Ectodermal cell (in vitro differentiated cells): ENCODE measurements around the gene SLIT3.

Source experiments
- H3K27ac ChIP-seq: 2 replicates; pipeline ENCODE4 v1.7.0; 2013; ENCODE audit warnings: mild to moderate bottlenecking, low read depth, low read length; ENCODE audit not compliant: insufficient read depth, poor library complexity, severe bottlenecking
- H3K27me3 ChIP-seq: 2 replicates; pipeline ENCODE4 v1.7.0; 2013; ENCODE audit warnings: mild to moderate bottlenecking, low read length; ENCODE audit not compliant: insufficient read depth, control insufficient read depth, poor library complexity, severe bottlenecking
- H3K36me3 ChIP-seq: one replicate; pipeline ENCODE4 v1.7.0; 2013; ENCODE audit warnings: low read length; ENCODE audit not compliant: control insufficient read depth, insufficient read depth
- H3K4me1 ChIP-seq: one replicate; pipeline ENCODE4 v1.7.0; 2013; ENCODE audit warnings: low read length; ENCODE audit not compliant: control insufficient read depth, insufficient read depth
- H3K4me3 ChIP-seq: 2 replicates; pipeline ENCODE4 v1.7.0; 2013; ENCODE audit warnings: low read depth, low read length, control low read depth; ENCODE audit not compliant: insufficient read depth
- H3K9me3 ChIP-seq: 2 replicates; pipeline ENCODE4 v1.7.0; 2013; ENCODE audit warnings: mild to moderate bottlenecking, low read length, moderate library complexity; ENCODE audit not compliant: control insufficient read depth
- WGBS, 2 experiments: methylation state at CpG; one replicate each; pipeline ENCODE4 v1.1.7; 2013; ENCODE audit warnings: missing lambda C conversion rate in 2 of 2; 5-methylcytosine and 5-hydroxymethylcytosine counted together

The SLIT3 gene

DNA sequence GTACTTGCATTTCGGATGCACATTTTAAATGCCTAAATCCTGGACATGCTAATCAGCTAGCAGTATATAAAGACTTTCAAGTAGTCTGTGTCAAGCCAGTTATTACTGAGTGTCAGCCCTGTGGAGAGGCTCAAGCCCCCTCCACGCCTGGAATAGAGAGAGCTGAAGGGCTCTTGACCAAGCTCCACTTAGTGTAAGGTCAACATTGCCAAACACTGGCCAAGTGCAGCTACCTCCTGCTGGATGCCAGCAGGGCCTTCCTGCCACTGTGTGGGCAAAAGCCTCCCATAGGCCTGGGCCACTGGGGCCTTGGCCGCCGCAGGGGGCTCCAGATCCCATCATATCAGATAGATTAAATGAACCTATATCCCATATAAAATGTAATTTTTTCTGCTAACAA lies 482.4 kb downstream of the SLIT3 start:
- no peak overlapping the region for H3K4me3 ChIP-seq
- peaks cover 27% of the 10 kb centered on the region for H3K4me1 ChIP-seq
- WGBS, 2 experiments = 95 to 97% methylated on average over 4 of the region's 4 CpGs
- no peak overlapping the region for H3K27ac ChIP-seq
- H3K27me3 ChIP-seq = peaks cover 4% of the 10 kb centered on the region
- no peaks in the 10 kb centered on the region for H3K9me3 ChIP-seq
- no peaks in the 10 kb centered on the region for H3K36me3 ChIP-seq

DNA sequence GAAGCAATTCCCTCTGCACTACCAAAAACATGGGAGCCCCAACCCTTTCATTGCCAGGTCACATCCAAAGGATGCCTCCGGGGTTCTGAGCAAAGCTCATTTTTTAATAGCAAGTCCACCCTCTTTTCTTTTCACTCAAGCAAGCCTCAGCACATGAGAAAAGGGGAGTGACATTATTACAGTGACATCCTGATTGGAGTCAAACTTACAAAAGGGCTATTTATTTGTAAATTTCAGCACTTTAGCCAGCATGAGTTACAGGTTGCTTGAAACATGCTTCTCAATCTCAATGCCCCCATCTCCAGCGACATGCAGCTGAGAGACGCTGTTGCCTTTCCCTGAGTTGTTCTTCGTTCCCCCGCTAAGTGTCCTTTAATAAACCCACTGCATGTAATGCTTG lies 483.3 kb downstream of the SLIT3 start:
- H3K4me3 ChIP-seq = no peak overlapping the region
- H3K27me3 ChIP-seq = no peaks in the 10 kb centered on the region
- H3K27ac ChIP-seq = no peak overlapping the region
- peaks cover 27% of the 10 kb centered on the region for H3K4me1 ChIP-seq
- 55 to 57% methylated on average over 5 of the region's 5 CpGs for WGBS, 2 experiments
- H3K9me3 ChIP-seq = no peaks in the 10 kb centered on the region
- no peaks in the 10 kb centered on the region for H3K36me3 ChIP-seq

DNA sequence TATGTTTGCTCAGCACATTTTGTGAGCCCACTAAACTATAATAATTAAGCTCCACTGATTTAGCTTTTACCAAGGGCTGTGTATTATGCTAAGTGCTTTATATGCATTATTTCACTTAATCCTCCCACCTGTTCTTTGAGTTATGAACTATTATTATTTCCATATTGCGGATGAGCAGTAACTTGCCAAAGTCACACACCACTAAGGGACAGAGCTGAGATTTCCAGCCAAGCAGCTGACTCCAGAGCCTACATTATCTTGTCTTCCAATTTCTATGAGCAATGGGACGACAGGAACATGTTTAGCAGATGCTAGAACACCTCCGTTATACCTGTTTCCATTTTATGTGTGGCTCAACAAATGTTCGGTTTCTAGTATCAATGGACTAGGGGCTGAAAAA lies 484.3 kb downstream of the SLIT3 start:
- H3K27ac ChIP-seq = no peak overlapping the region
- 93 to 96% methylated on average over 4 of the region's 4 CpGs for WGBS, 2 experiments
- no peaks in the 10 kb centered on the region for H3K27me3 ChIP-seq
- H3K9me3 ChIP-seq = no peaks in the 10 kb centered on the region
- H3K36me3 ChIP-seq = no peaks in the 10 kb centered on the region
- peaks cover 25% of the 10 kb centered on the region for H3K4me1 ChIP-seq
- H3K4me3 ChIP-seq = no peak overlapping the region

DNA sequence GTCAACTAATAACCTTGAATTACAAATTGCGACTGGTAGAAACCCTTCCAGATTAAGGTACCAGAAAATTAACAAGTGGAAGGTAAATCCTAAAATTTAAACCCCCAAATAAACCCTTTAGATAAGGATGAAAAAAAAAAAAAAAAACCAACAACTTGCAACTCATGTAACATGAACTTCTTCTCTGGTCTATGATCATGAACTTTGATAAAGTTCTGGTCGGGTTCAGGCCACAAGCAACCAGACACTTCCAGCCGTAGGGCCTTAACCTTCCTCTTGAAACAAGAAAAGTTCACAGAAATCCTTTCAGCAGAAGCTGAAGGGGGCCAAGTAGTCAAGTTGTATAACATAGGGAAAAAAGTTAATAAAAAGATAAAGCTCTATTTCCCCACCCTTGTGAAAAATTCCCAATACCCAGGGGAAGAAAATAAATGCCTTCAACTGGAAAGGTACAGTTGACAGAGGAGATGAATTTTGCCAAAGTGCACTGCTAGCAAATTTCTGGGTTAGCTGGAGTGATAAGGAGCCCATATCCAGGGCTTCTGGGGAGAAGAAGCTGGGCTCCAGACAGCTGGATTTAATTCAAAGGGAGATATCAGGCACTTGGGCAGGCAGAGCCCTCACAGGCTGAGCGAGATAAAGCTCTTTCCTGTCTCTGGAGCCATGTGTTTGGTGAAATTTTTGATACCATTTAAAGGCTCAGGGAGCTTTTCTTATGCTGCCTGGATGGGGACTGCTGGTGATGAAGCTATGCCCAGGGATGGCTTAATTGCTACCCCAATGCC lies 487.6 kb downstream of the SLIT3 start:
- Histone ChIP-seq H3K4me3 (no peak overlapping the region), H3K27ac (no peak overlapping the region), H3K36me3 (no peaks in the 10 kb centered on the region), H3K9me3 (no peaks in the 10 kb centered on the region), H3K4me1 (no peaks in the 10 kb centered on the region), H3K27me3 (no peaks in the 10 kb centered on the region)
- 74 to 82% methylated on average over 4 of the region's 4 CpGs for WGBS, 2 experiments

DNA sequence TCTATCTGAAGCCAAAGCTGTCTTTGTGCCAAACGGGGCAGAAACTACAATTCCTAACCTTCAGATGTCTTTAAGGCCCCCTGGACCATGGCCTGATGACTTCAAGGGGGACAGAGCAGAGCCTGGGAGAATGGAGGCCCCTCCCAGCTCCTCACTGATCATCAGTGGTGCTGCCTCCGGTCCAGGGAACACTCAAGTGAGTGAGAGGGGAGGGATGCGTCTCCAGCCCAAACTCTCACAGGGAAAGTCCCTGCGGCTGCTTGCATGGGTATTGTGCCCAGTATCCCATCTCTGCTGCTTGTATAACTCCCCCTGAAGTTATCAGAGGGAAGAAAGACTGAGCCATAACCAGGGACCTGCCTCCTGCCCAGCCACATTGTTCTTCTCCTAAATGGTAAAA lies 490.3 kb downstream of the SLIT3 start:
- Histone ChIP-seq H3K27me3 (no peaks in the 10 kb centered on the region), H3K4me1 (no peaks in the 10 kb centered on the region), H3K4me3 (no peak overlapping the region), H3K27ac (no peak overlapping the region), H3K9me3 (no peaks in the 10 kb centered on the region), H3K36me3 (no peaks in the 10 kb centered on the region)
- WGBS, 2 experiments = 80 to 82% methylated on average over 4 of the region's 4 CpGs

DNA sequence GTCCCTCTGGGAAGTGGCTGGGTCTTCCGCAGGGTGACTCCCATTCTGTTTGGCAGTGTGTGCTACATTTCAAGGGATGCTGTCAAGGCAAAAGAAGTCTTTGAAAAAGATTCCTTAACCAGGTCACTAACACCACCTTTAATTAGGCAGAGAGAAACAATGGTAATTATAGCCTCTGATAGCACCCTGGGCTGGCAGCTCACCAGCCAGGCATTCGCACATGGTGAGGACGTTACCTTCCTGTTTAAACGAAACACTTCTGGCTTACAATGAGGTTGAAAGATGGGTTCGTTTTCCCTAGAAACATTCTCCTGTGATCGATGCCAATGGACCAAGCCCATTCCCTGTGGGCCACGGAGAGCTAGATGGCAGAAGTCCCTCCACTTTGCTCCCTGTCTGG lies 491.7 kb downstream of the SLIT3 start:
- Histone ChIP-seq H3K4me3 (no peak overlapping the region), H3K9me3 (no peaks in the 10 kb centered on the region), H3K27me3 (no peaks in the 10 kb centered on the region), H3K36me3 (no peaks in the 10 kb centered on the region), H3K4me1 (no peaks in the 10 kb centered on the region), H3K27ac (no peak overlapping the region)
- WGBS, 2 experiments = 86 to 90% methylated on average over 7 of the region's 7 CpGs

DNA sequence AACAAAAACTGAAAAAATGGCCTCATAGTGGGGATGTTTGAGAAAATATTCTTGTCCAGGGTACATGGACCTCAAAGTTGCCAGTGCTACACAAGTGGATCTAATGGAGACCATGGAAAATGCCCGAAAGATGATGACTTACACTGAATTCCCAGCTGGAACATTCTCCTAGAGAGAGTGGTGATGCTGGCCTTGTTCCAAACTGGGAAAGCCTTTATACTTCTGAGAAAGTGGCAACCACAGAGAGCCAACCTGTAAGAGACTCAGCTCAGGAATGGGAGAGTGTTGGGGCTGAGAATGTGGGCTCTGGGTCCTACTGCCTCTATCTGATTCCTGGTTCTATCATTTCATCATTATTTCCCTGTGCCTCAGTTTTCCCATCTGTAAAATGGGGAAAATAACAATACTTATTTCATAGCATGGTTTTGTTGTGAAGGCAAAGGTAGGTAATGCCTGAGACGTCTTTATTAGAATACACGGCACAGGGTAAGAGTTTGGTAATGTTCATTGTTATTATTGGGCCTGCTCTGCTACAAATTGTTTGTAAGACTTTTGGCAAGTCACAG lies 492.8 kb downstream of the SLIT3 start:
- Histone ChIP-seq H3K27me3 (no peaks in the 10 kb centered on the region), H3K27ac (no peak overlapping the region), H3K4me3 (no peak overlapping the region), H3K9me3 (no peaks in the 10 kb centered on the region), H3K4me1 (no peaks in the 10 kb centered on the region), H3K36me3 (no peaks in the 10 kb centered on the region)
- WGBS, 2 experiments = 64 to 69% methylated on average over 3 of the region's 3 CpGs

DNA sequence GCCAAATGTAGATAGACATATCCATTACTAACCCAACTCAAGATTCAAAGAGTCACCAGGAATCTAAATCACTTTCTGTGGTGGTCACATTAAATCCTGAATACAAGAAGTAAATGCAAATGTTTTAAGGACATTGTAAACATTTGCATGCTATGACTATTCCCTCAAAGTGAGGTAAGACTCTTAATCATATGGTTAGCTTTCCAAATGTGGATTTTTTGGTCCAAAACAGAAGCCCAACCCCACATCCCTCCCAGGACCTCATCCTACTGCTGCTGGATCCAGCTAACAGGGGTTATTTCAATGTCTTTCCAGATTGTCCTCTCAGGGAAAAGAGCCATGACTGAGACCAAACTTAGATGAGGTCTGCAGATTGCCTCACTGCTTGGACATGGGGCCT lies 493.7 kb downstream of the SLIT3 start:
- Histone ChIP-seq H3K27me3 (no peaks in the 10 kb centered on the region), H3K4me1 (no peaks in the 10 kb centered on the region), H3K9me3 (no peaks in the 10 kb centered on the region), H3K36me3 (no peaks in the 10 kb centered on the region), H3K4me3 (no peak overlapping the region), H3K27ac (no peak overlapping the region)

DNA sequence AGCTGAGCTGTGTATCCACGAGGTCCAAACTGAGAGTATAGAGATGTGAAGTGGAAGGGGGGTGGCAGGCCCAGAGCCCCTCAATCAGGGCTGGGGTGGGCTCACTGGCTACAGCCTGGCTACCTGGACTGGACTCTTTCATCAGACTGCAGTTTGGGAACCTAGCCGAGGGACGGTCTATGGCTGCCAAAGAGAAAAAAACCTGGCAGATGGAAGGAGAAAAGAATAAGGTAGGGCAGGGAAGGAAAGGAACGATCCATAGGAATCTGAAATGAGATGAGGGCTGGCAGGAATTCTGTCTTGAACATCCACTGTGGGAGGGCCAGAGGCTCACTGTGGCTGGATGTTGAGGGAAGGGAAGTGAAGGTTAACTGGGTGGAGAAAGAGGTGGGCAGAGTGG lies 497.4 kb downstream of the SLIT3 start:
- Histone ChIP-seq H3K27ac (no peak overlapping the region), H3K4me3 (no peak overlapping the region), H3K27me3 (no peaks in the 10 kb centered on the region), H3K9me3 (no peaks in the 10 kb centered on the region), H3K36me3 (no peaks in the 10 kb centered on the region), H3K4me1 (no peaks in the 10 kb centered on the region)
- 91 to 94% methylated on average over 4 of the region's 4 CpGs for WGBS, 2 experiments

DNA sequence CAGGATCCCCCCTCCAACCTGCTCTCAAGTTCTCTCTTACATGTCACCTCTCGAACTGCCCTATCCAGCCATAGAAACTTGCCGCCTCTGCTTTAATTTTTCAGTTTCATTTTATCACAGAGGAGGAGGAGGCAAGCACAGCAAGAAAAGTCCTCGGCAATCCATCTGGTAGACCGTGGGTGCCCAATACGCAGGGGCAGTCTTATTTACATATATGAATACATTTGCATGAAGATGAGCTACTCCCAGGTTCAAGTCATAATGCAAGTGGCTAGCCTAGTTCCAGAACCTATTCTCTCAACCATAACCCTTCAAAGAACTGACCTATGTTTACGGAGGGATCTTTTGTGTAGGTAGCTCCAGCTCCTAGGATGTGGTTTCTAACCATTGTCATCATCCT lies 498.6 kb downstream of the SLIT3 start:
- Histone ChIP-seq H3K4me3 (no peak overlapping the region), H3K27ac (no peak overlapping the region), H3K4me1 (no peaks in the 10 kb centered on the region), H3K9me3 (no peaks in the 10 kb centered on the region), H3K36me3 (no peaks in the 10 kb centered on the region), H3K27me3 (no peaks in the 10 kb centered on the region)
- 93 to 95% methylated on average over 5 to 6 of the region's 6 CpGs for WGBS, 2 experiments
